HEK293 (cell line): Measurements from ENCODE around the gene OTX1.

Experiments used
- CTCF ChIA-PET: fragments of 350-600 bp; formaldehyde crosslinking; extraction: SDS; loops from one replicate; lab custom pipeline; 2021; ENCODE audit warnings: antibody characterized with exemption; lab: Yijun Ruan, JAX
- POLR2A ChIA-PET: fragments of 300-600 bp; formaldehyde crosslinking; extraction: SDS; loops from one replicate; lab custom pipeline; 2020; ENCODE audit warnings: antibody characterized with exemption, inconsistent platforms; lab: Yijun Ruan, JAX
- H3K27ac ChIP-seq: fragments of 200-500 bp; sonication (Bioruptor generic); 2 replicates; pipeline ENCODE4 v1.5.1; 2014; ENCODE audit warnings: low read depth, low read length, control low read depth, inconsistent platforms; ENCODE audit errors: extremely low read depth
- H3K36me3 ChIP-seq, 2 experiments: fragments of 200-500 bp in 1 of 2; sonication (Bioruptor generic) in 1 of 2; 1 replicate in 1 of 2; 2 replicates in 1 of 2; pipeline ENCODE4 v1.5.1; 2014 to 2017; ENCODE audit warnings: inconsistent platforms in 2 of 2, low read length in 2 of 2; ENCODE audit not compliant: control insufficient read depth in 2 of 2, insufficient read depth in 1 of 2
- H3K4me1 ChIP-seq: fragments of 200-500 bp; sonication (Bioruptor generic); 2 replicates; pipeline ENCODE4 v1.5.1; 2014; ENCODE audit warnings: mild to moderate bottlenecking, low read length, inconsistent platforms; ENCODE audit not compliant: control insufficient read depth, insufficient read depth
- H3K4me3 ChIP-seq: 2 replicates; pipeline ENCODE4 v1.5.1; 2011; ENCODE audit warnings: low read depth, mild to moderate bottlenecking, control low read depth, low read length, moderate library complexity
- H3K9me3 ChIP-seq: fragments of 200-500 bp; sonication (Bioruptor generic); 2 replicates; pipeline ENCODE4 v1.5.1; 2014; ENCODE audit warnings: low read depth, low read length, inconsistent platforms; ENCODE audit not compliant: control insufficient read depth, insufficient read depth
- BCL11B ChIP-seq: fragments of 450-650 bp; formaldehyde crosslinking; IDR thresholded peaks from 2 replicates; pipeline ENCODE4 v1.5.1; 2016; ENCODE audit warnings: low read depth, missing biosample characterization, missing genetic modification characterization
- GLIS2 ChIP-seq: fragments of 450-650 bp; formaldehyde crosslinking; IDR thresholded peaks from 2 replicates; pipeline ENCODE4 v1.5.1; 2016; ENCODE audit warnings: missing biosample characterization, missing genetic modification characterization
- KLF1 ChIP-seq: fragments of 450-650 bp; formaldehyde crosslinking; IDR thresholded peaks from 2 replicates; pipeline ENCODE4 v1.5.1; 2016; ENCODE audit warnings: missing biosample characterization, missing genetic modification characterization
- OSR2 ChIP-seq: fragments of 450-650 bp; formaldehyde crosslinking; IDR thresholded peaks from 2 replicates; pipeline ENCODE4 v1.5.1; 2016; ENCODE audit warnings: missing biosample characterization, missing genetic modification characterization
- REPIN1 ChIP-seq: fragments of 450-650 bp; formaldehyde crosslinking; IDR thresholded peaks from 2 replicates; pipeline ENCODE4 v1.5.1; 2017; ENCODE audit warnings: missing biosample characterization, missing genetic modification characterization, low read depth
- SP7 ChIP-seq: fragments of 450-650 bp; formaldehyde crosslinking; IDR thresholded peaks from 2 replicates; pipeline ENCODE4 v1.5.1; 2016; ENCODE audit warnings: missing biosample characterization, missing genetic modification characterization
- ZNF140 ChIP-seq: fragments of 450-650 bp; formaldehyde crosslinking; IDR thresholded peaks from 2 replicates; pipeline ENCODE4 v1.5.1; 2016; ENCODE audit warnings: missing biosample characterization, missing genetic modification characterization
- ZNF2 ChIP-seq: fragments of 450-650 bp; formaldehyde crosslinking; IDR thresholded peaks from 2 replicates; pipeline ENCODE4 v1.5.1; 2016; ENCODE audit warnings: missing biosample characterization, missing genetic modification characterization
- ZNF266 ChIP-seq: fragments of 450-650 bp; formaldehyde crosslinking; IDR thresholded peaks from 2 replicates; pipeline ENCODE4 v1.5.1; 2016; ENCODE audit warnings: missing biosample characterization, missing genetic modification characterization, low read depth
- ZNF350 ChIP-seq: fragments of 450-650 bp; formaldehyde crosslinking; IDR thresholded peaks from 2 replicates; pipeline ENCODE4 v1.5.0; 2017; ENCODE audit warnings: missing biosample characterization, mild to moderate bottlenecking, missing genetic modification characterization
- ZNF366 ChIP-seq: fragments of 450-650 bp; formaldehyde crosslinking; conservative IDR thresholded peaks from 2 replicates; pipeline ENCODE4 v1.5.1; 2016; ENCODE audit warnings: missing biosample characterization, missing genetic modification characterization
- ZNF37A ChIP-seq: fragments of 450-650 bp; IDR thresholded peaks from 2 replicates; pipeline ENCODE4 v1.5.1; 2018; ENCODE audit warnings: missing biosample characterization, missing genetic modification characterization
- ZNF394 ChIP-seq: fragments of 450-650 bp; formaldehyde crosslinking; IDR thresholded peaks from 2 replicates; pipeline ENCODE4 v1.5.1; 2016; ENCODE audit warnings: missing biosample characterization, missing genetic modification characterization, mild to moderate bottlenecking, moderate library complexity, borderline replicate concordance
- ZNF416 ChIP-seq: fragments of 450-650 bp; formaldehyde crosslinking; IDR thresholded peaks from 2 replicates; pipeline ENCODE4 v1.5.1; 2016; ENCODE audit warnings: missing biosample characterization, missing genetic modification characterization
- ZNF510 ChIP-seq: fragments of 450-650 bp; formaldehyde crosslinking; IDR thresholded peaks from 2 replicates; pipeline ENCODE4 v1.5.1; 2018; ENCODE audit warnings: mild to moderate bottlenecking, missing genetic modification characterization, missing biosample characterization; ENCODE audit not compliant: insufficient replicate concordance
- ZNF544 ChIP-seq: fragments of 450-650 bp; formaldehyde crosslinking; IDR thresholded peaks from 2 replicates; pipeline ENCODE4 v1.5.0; 2017; ENCODE audit warnings: missing biosample characterization, missing genetic modification characterization
- ZNF629 ChIP-seq: fragments of 450-650 bp; formaldehyde crosslinking; IDR thresholded peaks from 2 replicates; pipeline ENCODE4 v1.5.1; 2017; ENCODE audit warnings: missing biosample characterization, missing genetic modification characterization
- ZNF76 ChIP-seq: fragments of 450-650 bp; formaldehyde crosslinking; IDR thresholded peaks from 2 replicates; pipeline ENCODE4; 2016; ENCODE audit warnings: low read depth, missing biosample characterization, missing genetic modification characterization, borderline replicate concordance
- ZNF792 ChIP-seq: fragments of 450-650 bp; formaldehyde crosslinking; IDR thresholded peaks from 2 replicates; pipeline ENCODE4 v1.5.1; 2016; ENCODE audit warnings: missing biosample characterization, missing genetic modification characterization
- ZSCAN16 ChIP-seq: fragments of 450-650 bp; formaldehyde crosslinking; IDR thresholded peaks from 2 replicates; pipeline ENCODE4 v1.5.1; 2016; ENCODE audit warnings: missing biosample characterization, missing genetic modification characterization
- ZSCAN23 ChIP-seq: fragments of 450-650 bp; formaldehyde crosslinking; IDR thresholded peaks from 2 replicates; pipeline ENCODE4 v1.5.1; 2016; ENCODE audit warnings: missing biosample characterization, missing genetic modification characterization
- TF ChIP-seq, protein P1 (sequence below): fragments of 450-650 bp; formaldehyde crosslinking; IDR thresholded peaks from 2 replicates; pipeline ENCODE4 v1.5.1; 2016; ENCODE audit warnings: missing biosample characterization, missing genetic modification characterization, low read depth
- TF ChIP-seq, protein P2 (sequence below): fragments of 450-650 bp; formaldehyde crosslinking; IDR thresholded peaks from 2 replicates; pipeline ENCODE4 v1.5.1; 2017; ENCODE audit warnings: missing biosample characterization, missing genetic modification characterization
- TF ChIP-seq, protein P3 (sequence below): fragments of 450-650 bp; formaldehyde crosslinking; IDR thresholded peaks from 2 replicates; pipeline ENCODE4 v1.5.1; 2016; ENCODE audit warnings: missing biosample characterization, missing genetic modification characterization
- TF ChIP-seq, protein P4 (sequence below): fragments of 450-650 bp; formaldehyde crosslinking; IDR thresholded peaks from 2 replicates; pipeline ENCODE4 v1.5.1; 2016; ENCODE audit warnings: missing biosample characterization, missing genetic modification characterization
- TF ChIP-seq, protein P5 (sequence below): fragments of 450-650 bp; formaldehyde crosslinking; IDR thresholded peaks from 2 replicates; pipeline ENCODE4 v1.5.1; 2016; ENCODE audit warnings: missing biosample characterization, missing genetic modification characterization, low read depth

The OTX1 gene

DNA sequence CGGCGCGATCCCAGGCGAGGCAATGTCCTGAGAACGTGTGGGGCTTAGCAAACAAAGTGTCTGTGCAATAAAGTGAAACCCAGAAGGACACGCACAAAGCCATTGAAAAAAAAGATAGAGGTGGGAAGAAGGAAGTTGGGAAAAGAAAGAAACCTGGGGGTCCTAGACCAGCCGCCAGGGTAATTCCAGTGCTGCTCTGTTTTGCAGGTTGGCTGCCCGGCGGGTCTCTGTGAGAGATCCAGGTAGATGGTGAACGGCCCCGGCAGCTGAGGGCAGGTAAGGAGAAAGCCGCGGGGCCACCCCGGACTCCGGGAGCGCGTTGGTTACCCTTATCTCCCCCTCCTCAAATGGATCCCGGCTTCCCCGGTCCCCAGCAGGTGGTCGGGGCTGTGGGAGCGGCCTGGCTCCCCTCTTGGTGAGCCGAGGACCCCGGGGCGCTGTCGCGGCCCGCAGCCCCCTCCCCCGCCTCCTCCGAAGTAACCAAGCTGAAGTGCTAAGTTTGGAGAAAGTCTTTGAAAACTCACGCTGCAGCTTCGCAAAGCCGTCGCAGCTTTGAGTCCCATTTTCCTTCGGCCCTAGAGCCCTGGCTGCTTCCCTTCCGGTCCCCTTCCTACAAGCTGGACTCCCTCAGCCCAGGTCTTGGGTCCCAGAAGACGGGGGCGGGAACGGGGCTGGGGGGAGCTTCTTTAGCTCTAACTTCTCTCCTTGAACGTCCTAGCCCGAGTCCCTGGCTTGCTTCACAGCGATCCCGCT, 588 bp downstream of the OTX1 start (continued):
- TF ChIP-seq ZNF2 (tag by site-specific recombination) (0 out of 2 replicates have a peak, but pooled peaks have one; percentile 28), ZSCAN16 (0 out of 2 replicates have a peak, but pooled peaks have one; percentile 32), KLF1 (tag by site-specific recombination) (no peak)

DNA sequence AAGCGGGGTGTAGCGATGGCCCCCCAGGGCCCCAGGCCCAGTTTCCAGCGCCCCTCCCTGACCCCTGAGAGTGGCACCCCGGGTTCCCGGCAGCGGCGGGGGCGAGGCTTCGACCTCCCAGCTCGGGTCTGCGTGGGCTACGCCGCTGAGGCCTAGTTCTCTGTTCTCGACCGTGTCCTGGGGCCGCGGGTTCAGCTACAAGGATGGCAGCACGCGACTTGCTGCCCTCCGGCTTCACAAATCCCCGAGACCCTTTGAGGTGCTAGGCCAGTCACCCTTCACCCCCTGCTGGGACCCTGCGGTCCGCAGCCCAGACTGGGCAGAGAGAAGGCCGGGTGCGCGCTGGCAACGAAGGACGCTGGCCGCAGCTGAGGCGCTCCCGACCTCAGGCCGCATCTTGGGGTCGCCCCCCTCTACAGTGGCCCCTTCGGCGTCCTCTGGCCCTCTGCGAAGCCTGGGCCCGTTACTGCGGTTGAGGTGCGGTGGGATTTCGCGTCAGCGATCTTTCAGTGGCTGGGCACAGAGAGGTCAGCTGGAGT, 1.2 kb downstream of the OTX1 start:
- no peak overlapping the region for H3K27ac ChIP-seq
- no peak for TF ChIP-seq ZNF350 (tag by site-specific recombination)
- TF ChIP-seq SP7: no peak
- TF ChIP-seq OSR2 (tag by site-specific recombination): no peak
- no peak for TF ChIP-seq ZNF366 (tag by site-specific recombination)
- TF ChIP-seq ZNF416: no peak
- TF ChIP-seq, protein P1, sequence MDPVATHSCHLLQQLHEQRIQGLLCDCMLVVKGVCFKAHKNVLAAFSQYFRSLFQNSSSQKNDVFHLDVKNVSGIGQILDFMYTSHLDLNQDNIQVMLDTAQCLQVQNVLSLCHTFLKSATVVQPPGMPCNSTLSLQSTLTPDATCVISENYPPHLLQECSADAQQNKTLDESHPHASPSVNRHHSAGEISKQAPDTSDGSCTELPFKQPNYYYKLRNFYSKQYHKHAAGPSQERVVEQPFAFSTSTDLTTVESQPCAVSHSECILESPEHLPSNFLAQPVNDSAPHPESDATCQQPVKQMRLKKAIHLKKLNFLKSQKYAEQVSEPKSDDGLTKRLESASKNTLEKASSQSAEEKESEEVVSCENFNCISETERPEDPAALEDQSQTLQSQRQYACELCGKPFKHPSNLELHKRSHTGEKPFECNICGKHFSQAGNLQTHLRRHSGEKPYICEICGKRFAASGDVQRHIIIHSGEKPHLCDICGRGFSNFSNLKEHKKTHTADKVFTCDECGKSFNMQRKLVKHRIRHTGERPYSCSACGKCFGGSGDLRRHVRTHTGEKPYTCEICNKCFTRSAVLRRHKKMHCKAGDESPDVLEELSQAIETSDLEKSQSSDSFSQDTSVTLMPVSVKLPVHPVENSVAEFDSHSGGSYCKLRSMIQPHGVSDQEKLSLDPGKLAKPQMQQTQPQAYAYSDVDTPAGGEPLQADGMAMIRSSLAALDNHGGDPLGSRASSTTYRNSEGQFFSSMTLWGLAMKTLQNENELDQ (tag by site-specific recombination): no peak
- TF ChIP-seq BCL11B (tag by site-specific recombination): no peak
- no peak for TF ChIP-seq ZNF140 (tag by site-specific recombination)
- TF ChIP-seq ZNF792: no peak
- TF ChIP-seq GLIS2: no peak
- TF ChIP-seq ZNF544 (tag by site-specific recombination): no peak
- no peak for TF ChIP-seq REPIN1
- no peak for TF ChIP-seq ZNF76 (tag by site-specific recombination)
- no peak for TF ChIP-seq ZSCAN23 (tag by site-specific recombination)
- no peak for TF ChIP-seq ZNF394 (tag by site-specific recombination)
- ChIA-PET POLR2A (interaction anchor here (0.6 to 1.0 kb wide), 2 partner anchors 101 to 808 kb away, joined by 5 to 6 read pairs; no protein-coding TSS in a partner anchor), CTCF (no interaction called here)
- H3K36me3 ChIP-seq: peaks cover 0 to 46% of the 10 kb centered on the region in 2 experiments; a peak in 2 of 3 replicates
- no peaks in the 10 kb centered on the region for H3K9me3 ChIP-seq
- H3K4me3 ChIP-seq: no peak overlapping the region
- H3K4me1 ChIP-seq: peaks cover 2% of the 10 kb centered on the region; the same call in 1 of the 2 replicates

DNA sequence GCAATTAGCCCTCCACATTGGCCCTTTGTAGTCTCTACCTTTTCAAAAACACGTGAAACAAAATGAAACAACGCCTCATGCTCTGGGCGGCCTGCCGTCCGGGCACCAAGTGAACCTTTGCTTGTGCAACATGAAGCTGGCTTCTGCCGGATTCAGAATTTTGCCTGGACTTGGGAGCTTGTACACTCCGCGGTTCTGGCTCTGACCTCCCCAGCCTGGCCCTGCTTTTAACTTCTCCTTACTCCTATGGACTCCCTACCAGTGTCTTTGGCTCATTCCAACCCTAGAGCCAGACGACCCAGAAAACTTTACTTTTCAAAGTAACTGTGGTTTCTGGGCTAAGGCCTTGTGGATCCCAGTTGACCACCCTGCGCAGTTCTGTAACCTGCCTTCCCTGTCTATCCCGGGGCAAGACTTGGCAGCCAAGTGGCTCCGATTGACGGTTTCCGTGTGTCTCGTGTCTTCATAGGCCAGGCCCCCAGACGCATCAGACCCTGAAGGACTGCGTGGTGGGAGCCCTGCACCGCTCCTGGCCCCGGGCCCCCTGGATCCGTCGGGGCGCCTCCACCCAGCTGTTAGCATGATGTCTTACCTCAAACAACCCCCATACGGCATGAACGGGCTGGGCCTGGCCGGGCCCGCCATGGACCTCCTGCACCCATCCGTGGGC, 1.9 kb downstream of the OTX1 start:
- no peaks in the 10 kb centered on the region for H3K9me3 ChIP-seq
- no peak overlapping the region for H3K4me3 ChIP-seq
- H3K4me1 ChIP-seq: peaks cover 2% of the 10 kb centered on the region; the same call in 1 of the 2 replicates
- CTCF ChIA-PET: no interaction called here
- POLR2A ChIA-PET: no interaction called here
- H3K27ac ChIP-seq: no peak overlapping the region
- H3K36me3 ChIP-seq: peaks cover 0 to 51% of the 10 kb centered on the region in 2 experiments; a peak in 2 of 3 replicates
- no peak for TF ChIP-seq ZNF37A
- TF ChIP-seq, protein P2, sequence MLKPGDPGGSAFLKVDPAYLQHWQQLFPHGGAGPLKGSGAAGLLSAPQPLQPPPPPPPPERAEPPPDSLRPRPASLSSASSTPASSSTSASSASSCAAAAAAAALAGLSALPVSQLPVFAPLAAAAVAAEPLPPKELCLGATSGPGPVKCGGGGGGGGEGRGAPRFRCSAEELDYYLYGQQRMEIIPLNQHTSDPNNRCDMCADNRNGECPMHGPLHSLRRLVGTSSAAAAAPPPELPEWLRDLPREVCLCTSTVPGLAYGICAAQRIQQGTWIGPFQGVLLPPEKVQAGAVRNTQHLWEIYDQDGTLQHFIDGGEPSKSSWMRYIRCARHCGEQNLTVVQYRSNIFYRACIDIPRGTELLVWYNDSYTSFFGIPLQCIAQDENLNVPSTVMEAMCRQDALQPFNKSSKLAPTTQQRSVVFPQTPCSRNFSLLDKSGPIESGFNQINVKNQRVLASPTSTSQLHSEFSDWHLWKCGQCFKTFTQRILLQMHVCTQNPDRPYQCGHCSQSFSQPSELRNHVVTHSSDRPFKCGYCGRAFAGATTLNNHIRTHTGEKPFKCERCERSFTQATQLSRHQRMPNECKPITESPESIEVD (tag by site-specific recombination): no peak
- TF ChIP-seq, protein P3, sequence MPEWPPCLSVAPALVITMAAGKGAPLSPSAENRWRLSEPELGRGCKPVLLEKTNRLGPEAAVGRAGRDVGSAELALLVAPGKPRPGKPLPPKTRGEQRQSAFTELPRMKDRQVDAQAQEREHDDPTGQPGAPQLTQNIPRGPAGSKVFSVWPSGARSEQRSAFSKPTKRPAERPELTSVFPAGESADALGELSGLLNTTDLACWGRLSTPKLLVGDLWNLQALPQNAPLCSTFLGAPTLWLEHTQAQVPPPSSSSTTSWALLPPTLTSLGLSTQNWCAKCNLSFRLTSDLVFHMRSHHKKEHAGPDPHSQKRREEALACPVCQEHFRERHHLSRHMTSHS: no peak
- no peak for TF ChIP-seq ZNF266
- no peak for TF ChIP-seq ZNF629 (tag by site-specific recombination)
- TF ChIP-seq, protein P4, sequence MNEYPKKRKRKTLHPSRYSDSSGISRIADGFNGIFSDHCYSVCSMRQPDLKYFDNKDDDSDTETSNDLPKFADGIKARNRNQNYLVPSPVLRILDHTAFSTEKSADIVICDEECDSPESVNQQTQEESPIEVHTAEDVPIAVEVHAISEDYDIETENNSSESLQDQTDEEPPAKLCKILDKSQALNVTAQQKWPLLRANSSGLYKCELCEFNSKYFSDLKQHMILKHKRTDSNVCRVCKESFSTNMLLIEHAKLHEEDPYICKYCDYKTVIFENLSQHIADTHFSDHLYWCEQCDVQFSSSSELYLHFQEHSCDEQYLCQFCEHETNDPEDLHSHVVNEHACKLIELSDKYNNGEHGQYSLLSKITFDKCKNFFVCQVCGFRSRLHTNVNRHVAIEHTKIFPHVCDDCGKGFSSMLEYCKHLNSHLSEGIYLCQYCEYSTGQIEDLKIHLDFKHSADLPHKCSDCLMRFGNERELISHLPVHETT (tag by site-specific recombination): no peak
- TF ChIP-seq, protein P5, sequence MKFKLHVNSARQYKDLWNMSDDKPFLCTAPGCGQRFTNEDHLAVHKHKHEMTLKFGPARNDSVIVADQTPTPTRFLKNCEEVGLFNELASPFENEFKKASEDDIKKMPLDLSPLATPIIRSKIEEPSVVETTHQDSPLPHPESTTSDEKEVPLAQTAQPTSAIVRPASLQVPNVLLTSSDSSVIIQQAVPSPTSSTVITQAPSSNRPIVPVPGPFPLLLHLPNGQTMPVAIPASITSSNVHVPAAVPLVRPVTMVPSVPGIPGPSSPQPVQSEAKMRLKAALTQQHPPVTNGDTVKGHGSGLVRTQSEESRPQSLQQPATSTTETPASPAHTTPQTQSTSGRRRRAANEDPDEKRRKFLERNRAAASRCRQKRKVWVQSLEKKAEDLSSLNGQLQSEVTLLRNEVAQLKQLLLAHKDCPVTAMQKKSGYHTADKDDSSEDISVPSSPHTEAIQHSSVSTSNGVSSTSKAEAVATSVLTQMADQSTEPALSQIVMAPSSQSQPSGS: no peak
- TF ChIP-seq ZNF510: no peak
